GM19240 (cell line): ENCODE data around the gene DEUP1.
"Not testable (repeated sequence)": the region's sequence is repeated elsewhere in the genome, so short reads cannot be mapped to it uniquely, and the experiment has no call there.

Source experiments
- DNase-seq: peaks from one replicate; pipeline ENCODE4 v3.0.0; 2011; ENCODE audit warnings: low spot score; ENCODE audit not compliant: insufficient read length

Gene DEUP1

GRCh38 chr11:93359396-93359795 is 28.9 kb downstream of the DEUP1 start:
- no peak for DNase-seq

GRCh38 chr11:93361435-93361834 is 30.9 kb downstream of the DEUP1 start:
- no peak for DNase-seq

- no peak for DNase-seq
Measured at GRCh38 chr11:93368022-93368421, 37.5 kb downstream of the DEUP1 start.

- no peak for DNase-seq
Measured at GRCh38 chr11:93370260-93370659, 39.7 kb downstream of the DEUP1 start.

- no peak for DNase-seq
Measured at GRCh38 chr11:93389737-93390136, 59.2 kb downstream of the DEUP1 start.

GRCh38 chr11:93392867-93393266 is 62.3 kb downstream of the DEUP1 start:
- no peak for DNase-seq

GRCh38 chr11:93393386-93393785 is 62.8 kb downstream of the DEUP1 start:
- no peak for DNase-seq

- no peak for DNase-seq
Measured at GRCh38 chr11:93394488-93394887, 63.9 kb downstream of the DEUP1 start.

- no peak for DNase-seq
Measured at GRCh38 chr11:93396316-93396715, 65.8 kb downstream of the DEUP1 start.

- DNase-seq, result no peak
Measured at GRCh38 chr11:93403930-93404329, 73.4 kb downstream of the DEUP1 start.

GRCh38 chr11:93407777-93408401 is 77.3 kb downstream of the DEUP1 start:
- DNase-seq, result no peak

- DNase-seq, result no peak
Measured at GRCh38 chr11:93410441-93410840, 79.9 kb downstream of the DEUP1 start.

- no peak for DNase-seq
Measured at GRCh38 chr11:93411705-93412104, 81.2 kb downstream of the DEUP1 start.

- DNase-seq, result no peak
Measured at GRCh38 chr11:93432247-93432646, 101.7 kb downstream of the DEUP1 start.

- DNase-seq, result not testable (repeated sequence)
Measured at GRCh38 chr11:93443232-93443631, 112.7 kb downstream of the DEUP1 start.

- no peak for DNase-seq
Measured at GRCh38 chr11:93444617-93445073, 114.1 kb downstream of the DEUP1 start.

- no peak for DNase-seq
Measured at GRCh38 chr11:93458286-93458685, 127.7 kb downstream of the DEUP1 start.

- DNase-seq, result not testable (repeated sequence)
Measured at GRCh38 chr11:93463666-93464065, 133.1 kb downstream of the DEUP1 start.

GRCh38 chr11:93464927-93465540 is 134.5 kb downstream of the DEUP1 start:
- DNase-seq, result no peak

- DNase-seq, result no peak
Measured at GRCh38 chr11:93467054-93467453, 136.5 kb downstream of the DEUP1 start.

GRCh38 chr11:93468290-93468689 is 137.7 kb downstream of the DEUP1 start:
- no peak for DNase-seq

- no peak for DNase-seq
Measured at GRCh38 chr11:93474123-93474522, 143.6 kb downstream of the DEUP1 start.

- DNase-seq, result no peak
Measured at GRCh38 chr11:93476796-93477195, 146.3 kb downstream of the DEUP1 start.
